ENCODE measurements around the gene DRD2.

GRCh38 chr11:113410414-113411135 lies 64.6 kb downstream of the DRD2 start:
- TF ChIP-seq TAF1 (IDR thresholded peaks at IDR 0.05; ENCODE audit: low read depth), result no peak
- no peak for TF ChIP-seq MAX (IDR thresholded peaks at IDR 0.05)

Measured in Ishikawa (cell line).